SK-N-SH treated with all-trans-retinoic acid at 6 μM for 48 hours (cell line): ENCODE measurements around the gene SUN5.

Source experiments
- ATAC-seq: fragments of 200-7000 bp; cut with Tn5 transposase; 3 replicates; pipeline ENCODE4 v1.9.1; 2020; ENCODE audit warnings: mild to moderate bottlenecking, moderate library complexity
- ARNTL ChIP-seq: fragments of 450-650 bp; formaldehyde crosslinking; IDR thresholded peaks from 2 replicates; pipeline ENCODE4 v1.5.0; 2020; ENCODE audit warnings: low read depth, mild to moderate bottlenecking, moderate library complexity, borderline replicate concordance
- CREB5 ChIP-seq: fragments of 250-450 bp; sonication (Bioruptor Pico); IDR thresholded peaks from 2 replicates; pipeline ENCODE4 v1.5.1; 2020; ENCODE audit warnings: low read depth, mild to moderate bottlenecking, moderate library complexity
- CSDC2 ChIP-seq: fragments of 250-450 bp; sonication (Bioruptor Pico); IDR thresholded peaks from 2 replicates; pipeline ENCODE4 v1.5.0; 2020; ENCODE audit warnings: mild to moderate bottlenecking, moderate library complexity
- CSRNP3 ChIP-seq: fragments of 250-450 bp; sonication (Bioruptor Pico); IDR thresholded peaks from 2 replicates; pipeline ENCODE4 v1.5.1; 2021; ENCODE audit warnings: mild to moderate bottlenecking, moderate library complexity
- GLIS3 ChIP-seq: fragments of 250-450 bp; sonication (Bioruptor Pico); IDR thresholded peaks from 2 replicates; pipeline ENCODE4 v1.5.0; 2020; ENCODE audit warnings: mild to moderate bottlenecking, moderate library complexity
- ISL1 ChIP-seq: fragments of 250-450 bp; sonication (Bioruptor Pico); IDR thresholded peaks from 2 replicates; pipeline ENCODE4 v2.1.2; 2022; ENCODE audit warnings: mild to moderate bottlenecking, moderate library complexity
- OSR1 ChIP-seq: fragments of 250-450 bp; sonication (Bioruptor Pico); IDR thresholded peaks from 2 replicates; pipeline ENCODE4 v1.8.0; 2022; ENCODE audit warnings: moderate library complexity, mild to moderate bottlenecking, inconsistent platforms
- PATZ1 ChIP-seq: fragments of 250-450 bp; sonication (Bioruptor Pico); IDR thresholded peaks from 2 replicates; pipeline ENCODE4 v1.8.0; 2020; ENCODE audit warnings: mild to moderate bottlenecking, moderate library complexity, borderline replicate concordance
- POU6F1 ChIP-seq: fragments of 250-450 bp; sonication (Bioruptor Pico); IDR thresholded peaks from 2 replicates; pipeline ENCODE4 v1.8.0; 2021; ENCODE audit warnings: low read depth, mild to moderate bottlenecking, moderate library complexity, borderline replicate concordance
- PPARA ChIP-seq: fragments of 250-450 bp; sonication (Bioruptor Pico); IDR thresholded peaks from 2 replicates; pipeline ENCODE4 v1.5.0; 2020; ENCODE audit warnings: mild to moderate bottlenecking, borderline replicate concordance
- RARB ChIP-seq: fragments of 250-450 bp; sonication (Bioruptor Pico); IDR thresholded peaks from 2 replicates; pipeline ENCODE4 v1.8.0; 2021; ENCODE audit warnings: mild to moderate bottlenecking, moderate library complexity
- SNAI2 ChIP-seq: fragments of 250-450 bp; sonication (Bioruptor Pico); IDR thresholded peaks from 2 replicates; pipeline ENCODE4 v1.5.0; 2020; ENCODE audit warnings: mild to moderate bottlenecking, moderate library complexity
- TCF4 ChIP-seq: fragments of 250-450 bp; sonication (Bioruptor Pico); IDR thresholded peaks from 2 replicates; pipeline ENCODE4 v1.8.0; 2021; ENCODE audit warnings: mild to moderate bottlenecking, moderate library complexity, borderline replicate concordance
- TOX ChIP-seq: fragments of 250-450 bp; sonication (Bioruptor Pico); IDR thresholded peaks from 2 replicates; pipeline ENCODE4 v1.8.0; 2021; ENCODE audit warnings: mild to moderate bottlenecking, moderate library complexity, borderline replicate concordance
- TSHZ2 ChIP-seq: fragments of 250-450 bp; sonication (Bioruptor Pico); IDR thresholded peaks from 2 replicates; pipeline ENCODE4 v1.5.0; 2020; ENCODE audit warnings: mild to moderate bottlenecking, moderate library complexity
- ZFP3 ChIP-seq: fragments of 250-450 bp; sonication (Bioruptor Pico); IDR thresholded peaks from 2 replicates; pipeline ENCODE4 v1.5.0; 2020; ENCODE audit warnings: mild to moderate bottlenecking, moderate library complexity
- ZFP30 ChIP-seq: fragments of 450-650 bp; formaldehyde crosslinking; IDR thresholded peaks from 2 replicates; pipeline ENCODE4 v1.5.0; 2022; ENCODE audit warnings: mild to moderate bottlenecking, moderate library complexity
- ZNF565 ChIP-seq: fragments of 450-650 bp; formaldehyde crosslinking; conservative IDR thresholded peaks from 2 replicates; pipeline ENCODE4 v1.5.0; 2020; ENCODE audit warnings: low read depth, mild to moderate bottlenecking, moderate library complexity
- ZNF70 ChIP-seq: fragments of 450-650 bp; formaldehyde crosslinking; IDR thresholded peaks from 2 replicates; pipeline ENCODE4 v1.5.0; 2020; ENCODE audit warnings: mild to moderate bottlenecking, moderate library complexity
- ZNF8 ChIP-seq: fragments of 450-650 bp; formaldehyde crosslinking; IDR thresholded peaks from 2 replicates; pipeline ENCODE4 v1.5.0; 2020; ENCODE audit warnings: mild to moderate bottlenecking, moderate library complexity

Gene SUN5

GRCh38 chr20:32962053-32962452, 42.2 kb downstream of the SUN5 start:
- no peak for ATAC-seq
- TF ChIP-seq ZNF70 (CRISPR knock-in tag) (no peak), PPARA (CRISPR knock-in tag) (no peak), GLIS3 (CRISPR knock-in tag) (no peak), TSHZ2 (CRISPR knock-in tag) (no peak), CREB5 (CRISPR knock-in tag) (no peak), ARNTL (CRISPR knock-in tag) (no peak), POU6F1 (no peak)

GRCh38 chr20:32960849-32961731, 43.1 kb downstream of the SUN5 start:
- no peak for ATAC-seq

More at GRCh38 chr20:32960849-32961731, 43.1 kb downstream of the SUN5 start:
- TF ChIP-seq TOX: no peak
- no peak for TF ChIP-seq GLIS3 (CRISPR knock-in tag)
- TF ChIP-seq CSDC2 (CRISPR knock-in tag): no peak
- TF ChIP-seq ZFP3 (CRISPR knock-in tag): no peak
- TF ChIP-seq ZFP30 (CRISPR knock-in tag): no peak
- TF ChIP-seq ARNTL (CRISPR knock-in tag): no peak
- no peak for TF ChIP-seq ZNF565 (CRISPR knock-in tag)
- no peak for TF ChIP-seq TSHZ2 (CRISPR knock-in tag)
- no peak for TF ChIP-seq CSRNP3 (CRISPR knock-in tag)
- no peak for TF ChIP-seq TCF4
- no peak for TF ChIP-seq ISL1 (CRISPR knock-in tag)
- TF ChIP-seq SNAI2 (CRISPR knock-in tag): no peak
- TF ChIP-seq POU6F1: no peak
- no peak for TF ChIP-seq OSR1
- TF ChIP-seq RARB (CRISPR knock-in tag): no peak
- no peak for TF ChIP-seq CREB5 (CRISPR knock-in tag)
- TF ChIP-seq PATZ1 (CRISPR knock-in tag): no peak
- TF ChIP-seq PPARA (CRISPR knock-in tag): no peak
- no peak for TF ChIP-seq ZNF8 (CRISPR knock-in tag)
